NCI-H128 (cell line): ENCODE measurements around the gene PLCXD1.
"Not testable (repeated sequence)": the region's sequence is repeated elsewhere in the genome, so short reads cannot be mapped to it uniquely, and the experiment has no call there.

Experiments used
- DNase-seq: peaks from one replicate; lab custom pipeline; 2025; ENCODE audit not compliant: unreplicated experiment; lab: John Stamatoyannopoulos, UW

Gene PLCXD1

GRCh38 chrX:316351-317325, 35.5 kb downstream of the PLCXD1 start:
- no peak for DNase-seq

DNA sequence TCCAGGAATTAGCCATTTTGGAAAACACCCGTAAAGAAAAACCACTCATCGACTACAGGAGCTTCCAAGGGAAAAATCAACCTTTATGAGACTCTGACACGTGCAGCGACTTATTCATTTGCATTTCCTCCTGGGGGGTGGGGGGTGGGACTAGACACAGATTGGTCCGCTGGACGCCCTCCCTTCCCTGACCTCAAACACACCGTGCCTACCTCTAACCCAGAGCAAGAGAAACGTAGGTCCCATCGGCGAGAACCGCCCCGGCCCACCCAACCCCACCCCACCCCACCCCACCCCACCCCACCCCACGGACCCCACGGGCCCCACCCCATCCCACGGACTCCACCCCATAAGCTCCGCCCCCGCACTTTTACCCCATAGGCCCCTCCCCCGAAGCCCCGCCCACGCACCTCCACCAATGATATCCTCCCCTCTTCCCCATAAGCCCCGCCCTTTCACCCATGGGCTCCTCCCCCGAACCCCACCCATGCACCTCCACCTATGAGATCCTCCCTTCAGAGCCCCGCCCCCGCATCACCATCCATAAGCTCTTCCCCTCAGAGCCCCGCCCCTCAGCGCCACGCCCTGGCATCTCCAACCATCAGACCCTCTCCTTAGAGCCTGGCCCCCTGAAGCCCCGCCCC, 36.4 kb downstream of the PLCXD1 start:
- DNase-seq, result no peak

DNA sequence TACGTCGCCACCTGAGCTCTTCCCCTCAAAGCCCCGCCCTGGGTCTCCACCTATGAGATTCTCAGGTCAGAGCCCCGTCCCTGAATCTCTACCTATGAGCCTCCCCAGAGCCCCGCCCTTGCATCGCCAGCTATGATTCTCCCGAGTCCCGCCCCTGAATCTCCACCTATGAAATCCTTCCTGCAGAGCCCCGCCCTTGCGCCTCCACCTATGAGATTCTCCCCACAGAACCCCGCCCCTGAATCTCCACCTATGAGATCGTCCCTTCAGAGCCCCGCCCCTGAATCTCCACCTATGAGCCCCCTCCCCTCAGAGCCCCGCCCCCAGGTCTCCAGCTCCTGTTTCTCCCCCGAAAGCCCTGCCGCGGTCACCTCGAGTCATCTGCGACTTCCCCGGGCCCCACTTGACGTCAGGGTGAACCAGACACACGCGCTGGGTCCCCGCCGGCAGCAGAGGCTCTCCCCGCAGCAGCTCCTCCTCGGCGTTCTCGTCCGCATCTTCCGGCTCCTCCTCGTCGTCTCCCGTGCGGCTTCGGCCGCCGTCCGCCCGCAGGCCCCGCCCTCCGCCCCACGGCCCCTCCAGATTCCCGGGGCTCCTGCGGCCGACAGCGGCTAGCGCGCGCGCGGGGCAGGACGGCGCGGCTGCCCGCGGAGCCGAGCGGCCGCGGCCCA, 37.0 kb downstream of the PLCXD1 start:
- no peak for DNase-seq

DNA sequence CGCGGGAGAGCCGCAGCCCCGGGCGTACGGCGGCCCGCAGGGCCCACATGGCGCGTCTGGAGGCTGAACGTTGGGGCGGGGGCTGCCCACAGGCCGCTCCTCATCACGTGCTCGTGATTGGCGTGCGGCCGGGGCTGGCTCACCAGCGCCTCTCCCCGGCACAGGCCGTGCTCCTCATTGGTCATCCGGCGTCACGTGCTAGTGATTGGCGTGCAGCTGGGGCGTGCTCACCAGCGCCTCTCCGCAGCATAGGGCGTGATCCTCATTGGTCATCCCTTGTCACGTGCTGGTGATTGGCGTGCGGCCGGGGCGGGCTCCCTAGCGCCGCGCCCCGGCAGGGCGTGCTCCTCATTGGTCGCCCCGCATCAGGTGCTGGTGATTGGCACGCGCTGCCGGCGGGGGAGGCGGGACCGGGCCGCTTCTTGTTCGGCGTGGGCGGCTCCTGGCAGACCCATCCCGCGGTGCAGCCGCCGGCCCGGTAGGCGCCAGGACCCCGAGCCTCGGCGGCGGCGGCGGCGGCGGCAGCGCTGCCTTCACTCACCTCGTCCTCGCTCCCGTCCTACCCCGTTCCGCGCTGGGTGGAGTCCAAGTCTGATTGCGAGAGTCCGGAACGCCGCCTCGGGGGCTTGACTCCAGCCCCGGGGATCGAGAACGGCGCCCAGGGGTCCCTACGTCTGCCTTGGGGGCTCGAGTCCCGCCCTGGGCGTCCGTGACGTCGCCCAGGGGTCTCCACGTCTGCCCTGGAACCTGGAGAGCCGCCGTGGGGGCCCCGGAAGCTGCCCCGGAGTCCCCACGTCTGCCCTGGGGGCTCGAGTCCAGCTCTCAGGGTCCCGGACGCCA, 37.8 kb downstream of the PLCXD1 start, which contains the start of gene GTPBP6:
GTPBP6 (minus strand) TSS at position 58 of the 840 bp plus-strand sequence; CDS start at position 49, 9 bp downstream.
- DNase-seq, result no peak

GRCh38 chrX:319579-320125, 38.5 kb downstream of the PLCXD1 start:
- no peak for DNase-seq

- no peak for DNase-seq
These were observed 39.1 kb downstream of the PLCXD1 start for GRCh38 chrX:320126-320783.

- no peak for DNase-seq
These were observed 42.8 kb downstream of the PLCXD1 start for GRCh38 chrX:323721-324628.

- DNase-seq, result not testable (repeated sequence)
These were observed 43.5 kb downstream of the PLCXD1 start for GRCh38 chrX:324664-325063.

DNA sequence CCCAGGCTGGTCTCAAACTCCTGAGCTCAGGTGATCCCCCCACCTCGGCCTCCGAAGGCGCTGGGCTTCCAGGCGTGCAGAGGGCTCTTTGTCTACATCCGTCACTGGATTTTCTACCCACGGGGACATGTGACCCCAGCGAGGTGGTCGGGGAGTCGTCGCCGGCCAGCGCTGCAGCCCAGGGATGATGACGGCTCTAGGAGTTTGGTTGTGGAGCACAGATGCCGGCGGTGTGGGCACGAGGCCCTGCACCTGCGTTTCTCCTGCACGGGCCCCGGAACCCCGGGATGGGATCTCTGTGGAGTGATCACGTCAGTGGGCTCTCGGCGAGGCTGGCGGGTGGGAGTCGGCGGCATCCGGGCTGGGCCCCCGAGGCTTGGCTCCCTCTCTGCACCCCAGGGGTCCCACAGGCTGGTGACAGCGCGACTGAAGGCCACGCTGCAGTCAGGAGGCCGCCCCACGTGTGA, 46.5 kb downstream of the PLCXD1 start:
- DNase-seq, result no peak

- no peak for DNase-seq
These were observed 48.2 kb downstream of the PLCXD1 start for GRCh38 chrX:329291-329910.

- not testable (repeated sequence) for DNase-seq
These were observed 49.1 kb downstream of the PLCXD1 start for GRCh38 chrX:330141-330725.

- no peak for DNase-seq
These were observed 49.6 kb downstream of the PLCXD1 start for GRCh38 chrX:330726-331150.

GRCh38 chrX:331151-331824, 50.1 kb downstream of the PLCXD1 start:
- DNase-seq, result no peak

DNA sequence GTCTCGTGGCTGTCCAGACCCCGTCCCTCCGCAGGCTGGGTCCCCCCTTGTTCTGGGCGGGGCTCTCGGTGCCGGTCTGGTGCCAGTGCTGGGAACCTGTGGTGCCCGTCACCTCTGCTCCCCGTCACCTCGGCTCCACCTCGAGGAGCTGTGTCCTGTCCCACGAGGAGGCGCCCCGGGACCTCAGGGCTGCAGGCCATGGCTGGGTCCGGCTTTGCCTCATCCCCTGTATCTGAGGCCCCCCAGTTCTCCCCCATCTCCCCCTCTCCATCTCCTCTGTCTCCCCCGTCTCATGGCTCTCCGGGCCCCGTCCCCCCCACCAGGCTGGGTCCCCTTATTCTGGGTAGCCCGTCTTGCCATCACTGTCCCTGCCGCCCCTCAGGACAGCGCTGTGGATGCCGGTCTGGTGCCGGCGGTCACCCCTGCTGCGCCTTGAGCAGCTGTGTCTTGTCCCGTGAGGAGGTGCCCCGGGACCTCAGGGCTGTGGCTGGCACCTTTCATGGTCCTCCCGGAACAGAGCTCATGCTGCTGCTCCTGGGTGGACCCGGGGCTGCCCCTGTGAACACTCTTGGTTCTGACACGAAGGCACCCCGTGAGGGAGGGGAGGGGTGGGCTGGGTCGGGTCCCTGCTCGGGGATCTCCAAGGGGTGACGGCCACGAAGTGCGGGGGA, 50.8 kb downstream of the PLCXD1 start:
- DNase-seq, result no peak

- no peak for DNase-seq
These were observed 51.3 kb downstream of the PLCXD1 start for GRCh38 chrX:332496-332860.

GRCh38 chrX:332916-333610, 51.9 kb downstream of the PLCXD1 start:
- DNase-seq, result no peak
